HCT116 (cell line): Measurements from ENCODE around the gene FBLN7. TPM values are rescaled to one million over a fixed set of nuclear protein-coding genes. Genes with fewer than 3 reads are reported as not detected.

Experiments
- ATAC-seq: fragments of 200-7000 bp; cut with Tn5 transposase; 2 replicates; pipeline ENCODE4 v1.9.1; 2020; ENCODE audit warnings: mild to moderate bottlenecking, moderate library complexity
- BruUV-seq: library from RNA; stranded (reverse); fragments of 400-500 nt; replicated peaks from 2 replicates; lab custom pipeline; 2021; lab: Mats Ljungman, UMichigan
- CTCF ChIA-PET: fragments of 300-600 bp; sonication (Branson Sonifier 250); formaldehyde crosslinking; loops from one replicate; lab custom pipeline; 2021; ENCODE audit warnings: antibody characterized with exemption; lab: Charles Lee
- POLR2A ChIA-PET: fragments of 300-600, 350-600 bp; sonication (Branson Sonifier 250); formaldehyde crosslinking; loops from one replicate; lab custom pipeline; 2021; ENCODE audit warnings: antibody characterized with exemption; lab: Charles Lee
- RAD21 ChIA-PET, 2 experiments: fragments of 300-600 bp; sonication (Branson Sonifier 250); formaldehyde crosslinking; loops; one replicate each; lab custom pipeline; 2023; ENCODE audit warnings: low total read pairs in 2 of 2; ENCODE audit not compliant: uncharacterized antibody in 2 of 2, unreplicated experiment in 2 of 2, low non-redundant PET in 1 of 2; lab: Charles Lee
- DNase-seq: peaks from one replicate; pipeline ENCODE4 v3.0.0-alpha.2; 2010; ENCODE audit warnings: low read depth, low spot score
- H2AFZ ChIP-seq: fragments of 200-600 bp; shearing (Covaris generic), sonication (generic); 2 replicates; pipeline ENCODE4 v1.6.1; 2017; ENCODE audit warnings: low read depth, mixed run types, mixed read lengths, antibody characterized with exemption, low read length; ENCODE audit not compliant: poor library complexity, severe bottlenecking
- H3K27ac ChIP-seq: 2 replicates; pipeline ENCODE4 v1.5.1; 2012; ENCODE audit warnings: low read depth, low read length
- H3K27me3 ChIP-seq: fragments of 200-600 bp; sonication (generic); 2 replicates; pipeline ENCODE4 v1.6.1; 2016; ENCODE audit warnings: mixed run types, low read length, mixed read lengths; ENCODE audit not compliant: insufficient read depth
- H3K36me3 ChIP-seq, 2 experiments: fragments of 200-500 bp in 1 of 2; fragments of 200-600 bp in 1 of 2; sonication (Bioruptor generic) in 1 of 2; sonication (generic) in 1 of 2; 2 replicates each; pipeline versions ENCODE4 v1.5.1 to v1.6.1; 2014 to 2016; ENCODE audit warnings: low read length in 2 of 2, inconsistent platforms in 1 of 2, mixed read lengths in 1 of 2, mixed run types in 1 of 2; ENCODE audit not compliant: insufficient read depth in 2 of 2, control insufficient read depth in 1 of 2
- H3K4me1 ChIP-seq, 2 experiments: fragments of 200-600 bp in 1 of 2; sonication (generic) in 1 of 2; 2 replicates each; pipeline versions ENCODE4 v1.5.1 to v1.6.1; 2012 to 2017; ENCODE audit warnings: low read length in 2 of 2, inconsistent platforms in 1 of 2, mild to moderate bottlenecking in 1 of 2, mixed read lengths in 1 of 2, mixed run types in 1 of 2, moderate library complexity in 1 of 2; ENCODE audit not compliant: insufficient read depth in 2 of 2, control insufficient read depth in 1 of 2
- H3K4me2 ChIP-seq: fragments of 200-600 bp; sonication (generic); 2 replicates; pipeline ENCODE4 v1.6.1; 2017; ENCODE audit warnings: mixed run types, low read length, mixed read lengths
- H3K4me3 ChIP-seq, 2 experiments: fragments of 200-600 bp in 1 of 2; sonication (generic) in 1 of 2; replicated peaks in 1 of 2; 2 replicates each; pipeline ENCODE4 v1.5.1; 2011 to 2016; ENCODE audit warnings: low read length in 2 of 2, control low read depth in 1 of 2, low read depth in 1 of 2, mild to moderate bottlenecking in 1 of 2, mixed read lengths in 1 of 2, mixed run types in 1 of 2
- H3K79me2 ChIP-seq: fragments of 200-600 bp; sonication (generic); 2 replicates; pipeline ENCODE4 v1.6.1; 2017; ENCODE audit warnings: mild to moderate bottlenecking, mixed run types, low read length, moderate library complexity, mixed read lengths; ENCODE audit not compliant: insufficient read depth
- H3K9ac ChIP-seq: fragments of 200-600 bp; sonication (generic); 2 replicates; pipeline ENCODE4 v1.6.1; 2016; ENCODE audit warnings: low read length, mixed read lengths
- H3K9me2 ChIP-seq: fragments of 200-600 bp; sonication (generic), shearing (Covaris generic); 2 replicates; pipeline ENCODE4 v1.6.1; 2017; ENCODE audit warnings: mixed run types, mild to moderate bottlenecking, moderate library complexity; ENCODE audit not compliant: insufficient read depth
- H3K9me3 ChIP-seq, 2 experiments: fragments of 200-500 bp in 1 of 2; fragments of 200-600 bp in 1 of 2; sonication (Bioruptor generic) in 1 of 2; sonication (generic) in 1 of 2; 2 replicates each; pipeline ENCODE4 v1.6.1; 2014 to 2017; ENCODE audit warnings: low read length in 2 of 2, mixed read lengths in 2 of 2, inconsistent platforms in 1 of 2, low read depth in 1 of 2, mild to moderate bottlenecking in 1 of 2, mixed run types in 1 of 2, moderate library complexity in 1 of 2; ENCODE audit not compliant: control insufficient read depth in 1 of 2, insufficient read depth in 1 of 2
- H4K20me1 ChIP-seq: fragments of 200-600 bp; sonication (generic), shearing (Covaris generic); 2 replicates; pipeline ENCODE4 v1.6.1; 2017; ENCODE audit warnings: mixed run types, mild to moderate bottlenecking, moderate library complexity; ENCODE audit not compliant: insufficient read depth
- CBX3 ChIP-seq: IDR thresholded peaks from 2 replicates; pipeline ENCODE4 v1.6.1; 2012; ENCODE audit warnings: low read depth
- CEBPB ChIP-seq: IDR thresholded peaks from 2 replicates; pipeline ENCODE4 v1.6.1; 2012; ENCODE audit warnings: low read depth
- EGR1 ChIP-seq: IDR thresholded peaks from 2 replicates; pipeline ENCODE4 v1.6.1; 2012; ENCODE audit warnings: low read depth
- ELF1 ChIP-seq: IDR thresholded peaks from 2 replicates; pipeline ENCODE4 v1.6.1; 2012; ENCODE audit warnings: low read depth, borderline replicate concordance
- FOSL1 ChIP-seq: IDR thresholded peaks from 2 replicates; pipeline ENCODE4 v1.6.1; 2012; ENCODE audit warnings: low read depth
- JUND ChIP-seq: IDR thresholded peaks from 2 replicates; pipeline ENCODE4 v1.6.1; 2012
- POLR2A ChIP-seq: IDR thresholded peaks from 2 replicates; pipeline ENCODE4 v1.7.0; 2011; ENCODE audit warnings: borderline replicate concordance; ENCODE audit not compliant: insufficient read depth, insufficient read length; ENCODE audit errors: extremely low read depth
- SP1 ChIP-seq: IDR thresholded peaks from 2 replicates; pipeline ENCODE4 v1.6.1; 2012; ENCODE audit warnings: low read depth
- TCF7L2 ChIP-seq: IDR thresholded peaks from 2 replicates; pipeline ENCODE4 v1.7.0; 2011; ENCODE audit warnings: borderline replicate concordance, inconsistent platforms; ENCODE audit not compliant: insufficient read depth, insufficient read length; ENCODE audit errors: extremely low read depth
- YY1 ChIP-seq: IDR thresholded peaks from 2 replicates; pipeline ENCODE4 v1.6.1; 2011; ENCODE audit warnings: low read length, low read depth, moderate library complexity, mild to moderate bottlenecking; ENCODE audit not compliant: insufficient replicate concordance; ENCODE audit errors: extremely low read depth
- ZFX ChIP-seq: fragments of 450-650 bp; IDR thresholded peaks from 2 replicates; pipeline ENCODE4 v1.6.1; 2017
- intact Hi-C: fragments of 100-400 bp; cut with micrococcal nuclease; formaldehyde crosslinking; loops from 2 replicates; pipeline ENCODE4 v1.10.0; 2022
- total RNA-seq: library from RNA; stranded (reverse); gene quantifications from one replicate; pipeline ENCODE4 v1.2.1, GENCODE V29; 2021; ENCODE audit not compliant: unreplicated experiment
- TF ChIP-seq, protein P1 (sequence below): IDR thresholded peaks from 2 replicates; pipeline ENCODE4 v1.6.1; 2012
- TF ChIP-seq, protein P2 (sequence below): IDR thresholded peaks from 2 replicates; pipeline ENCODE4 v1.6.1; 2011; ENCODE audit warnings: mild to moderate bottlenecking, low read length, moderate library complexity; ENCODE audit not compliant: insufficient replicate concordance; ENCODE audit errors: extremely low read depth
- TF ChIP-seq, protein P3 (sequence below): IDR thresholded peaks from 2 replicates; pipeline ENCODE4 v1.6.1; 2012

The FBLN7 gene
- total RNA-seq, 1 experiment from 2014 or later, result 0.34 TPM

DNA sequence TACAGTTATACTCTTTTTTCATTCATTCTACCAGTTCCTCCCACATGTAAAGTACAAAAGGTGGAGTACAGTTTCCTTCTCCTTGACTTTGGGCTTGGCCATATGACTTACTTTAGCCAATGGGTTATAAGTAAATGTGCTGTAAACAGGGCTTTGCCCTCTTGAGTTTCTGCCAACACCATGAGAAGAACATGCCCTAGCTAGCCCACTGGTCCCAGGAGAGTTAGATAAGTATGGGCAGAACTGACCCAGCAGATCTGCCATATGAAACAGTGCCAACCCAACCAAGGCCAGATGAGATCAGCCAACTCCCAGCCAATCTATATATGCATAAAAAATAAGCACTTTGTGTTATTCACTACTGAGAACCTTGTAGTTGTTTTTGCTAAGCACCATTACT, 91.2 kb downstream of the FBLN7 start:
- Histone ChIP-seq H3K79me2 (no peaks in the 10 kb centered on the region), H3K9ac (no peak overlapping the region), H4K20me1 (no peaks in the 10 kb centered on the region), H3K9me3 (no peaks in the 10 kb centered on the region), H3K4me2 (no peak overlapping the region), H3K36me3 (peaks cover 0 to 4% of the 10 kb centered on the region in 2 experiments; a peak in 1 of 4 replicates), H3K27ac (no peak overlapping the region), H3K27me3 (no peaks in the 10 kb centered on the region), H2AFZ (no peak overlapping the region), H3K4me1 (peaks cover 10 to 13% of the 10 kb centered on the region in 2 experiments), H3K9me2 (no peaks in the 10 kb centered on the region), H3K4me3 (no peak overlapping the region)
- TF ChIP-seq CBX3 (no peak), TCF7L2 (no peak), CEBPB (no peak), YY1 (no peak), SP1 (no peak), FOSL1 (no peak), JUND (no peak), ELF1 (no peak), POLR2A (no peak), EGR1 (no peak), ZFX (no peak)
- TF ChIP-seq, protein P1, sequence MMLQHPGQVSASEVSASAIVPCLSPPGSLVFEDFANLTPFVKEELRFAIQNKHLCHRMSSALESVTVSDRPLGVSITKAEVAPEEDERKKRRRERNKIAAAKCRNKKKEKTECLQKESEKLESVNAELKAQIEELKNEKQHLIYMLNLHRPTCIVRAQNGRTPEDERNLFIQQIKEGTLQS, result no peak
- TF ChIP-seq, protein P2, sequence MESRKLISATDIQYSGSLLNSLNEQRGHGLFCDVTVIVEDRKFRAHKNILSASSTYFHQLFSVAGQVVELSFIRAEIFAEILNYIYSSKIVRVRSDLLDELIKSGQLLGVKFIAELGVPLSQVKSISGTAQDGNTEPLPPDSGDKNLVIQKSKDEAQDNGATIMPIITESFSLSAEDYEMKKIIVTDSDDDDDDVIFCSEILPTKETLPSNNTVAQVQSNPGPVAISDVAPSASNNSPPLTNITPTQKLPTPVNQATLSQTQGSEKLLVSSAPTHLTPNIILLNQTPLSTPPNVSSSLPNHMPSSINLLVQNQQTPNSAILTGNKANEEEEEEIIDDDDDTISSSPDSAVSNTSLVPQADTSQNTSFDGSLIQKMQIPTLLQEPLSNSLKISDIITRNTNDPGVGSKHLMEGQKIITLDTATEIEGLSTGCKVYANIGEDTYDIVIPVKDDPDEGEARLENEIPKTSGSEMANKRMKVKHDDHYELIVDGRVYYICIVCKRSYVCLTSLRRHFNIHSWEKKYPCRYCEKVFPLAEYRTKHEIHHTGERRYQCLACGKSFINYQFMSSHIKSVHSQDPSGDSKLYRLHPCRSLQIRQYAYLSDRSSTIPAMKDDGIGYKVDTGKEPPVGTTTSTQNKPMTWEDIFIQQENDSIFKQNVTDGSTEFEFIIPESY, result no peak
- TF ChIP-seq, protein P3, sequence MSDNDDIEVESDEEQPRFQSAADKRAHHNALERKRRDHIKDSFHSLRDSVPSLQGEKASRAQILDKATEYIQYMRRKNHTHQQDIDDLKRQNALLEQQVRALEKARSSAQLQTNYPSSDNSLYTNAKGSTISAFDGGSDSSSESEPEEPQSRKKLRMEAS, result no peak
- POLR2A ChIA-PET, result no interaction called here
- intact Hi-C loops, result no loop called here
- CTCF ChIA-PET, result no interaction called here
- ATAC-seq (peak; percentile 34; the same call in 1 of the 2 replicates), DNase-seq (no peak)
- no TSS peak for BruUV-seq
- RAD21 ChIA-PET, result no interaction called here
